GM12872 (cell line): ENCODE measurements around the gene PGLYRP4.
A peak's percentile ranks its signal among the peaks of the same experiment; 100 is the strongest.

Experiments
- CTCF ChIP-seq: IDR thresholded peaks from 3 replicates; pipeline ENCODE4 v1.5.1; 2011; ENCODE audit warnings: low read depth, mild to moderate bottlenecking, low read length, moderate library complexity; ENCODE audit not compliant: insufficient read depth

PGLYRP4 gene

DNA sequence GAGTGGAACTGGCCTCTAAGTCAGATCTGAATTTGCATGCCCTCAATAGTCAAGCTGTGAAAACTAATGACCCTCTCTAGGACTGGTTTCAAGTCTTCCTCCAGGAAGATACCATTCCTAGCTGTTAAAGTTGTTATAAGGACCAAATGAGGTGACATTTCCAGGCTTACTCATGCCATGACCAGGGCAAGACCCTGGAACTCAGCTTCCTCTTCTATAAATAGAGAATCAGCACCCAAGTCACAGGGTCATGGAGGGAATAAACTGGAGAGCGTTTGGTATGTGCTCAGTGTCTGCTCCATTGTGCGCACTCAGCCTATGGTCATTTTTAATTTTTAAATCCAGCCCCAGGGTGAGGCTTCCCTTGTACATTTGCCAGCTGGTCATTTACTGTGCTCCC, 11.5 kb upstream of the PGLYRP4 start:
- TF ChIP-seq CTCF = no peak

- TF ChIP-seq CTCF = no peak
These were observed 10.6 kb upstream of the PGLYRP4 start for GRCh38 chr1:153359241-153359640.

- TF ChIP-seq CTCF = no peak
These were observed 10.0 kb upstream of the PGLYRP4 start for GRCh38 chr1:153358691-153358975.

DNA sequence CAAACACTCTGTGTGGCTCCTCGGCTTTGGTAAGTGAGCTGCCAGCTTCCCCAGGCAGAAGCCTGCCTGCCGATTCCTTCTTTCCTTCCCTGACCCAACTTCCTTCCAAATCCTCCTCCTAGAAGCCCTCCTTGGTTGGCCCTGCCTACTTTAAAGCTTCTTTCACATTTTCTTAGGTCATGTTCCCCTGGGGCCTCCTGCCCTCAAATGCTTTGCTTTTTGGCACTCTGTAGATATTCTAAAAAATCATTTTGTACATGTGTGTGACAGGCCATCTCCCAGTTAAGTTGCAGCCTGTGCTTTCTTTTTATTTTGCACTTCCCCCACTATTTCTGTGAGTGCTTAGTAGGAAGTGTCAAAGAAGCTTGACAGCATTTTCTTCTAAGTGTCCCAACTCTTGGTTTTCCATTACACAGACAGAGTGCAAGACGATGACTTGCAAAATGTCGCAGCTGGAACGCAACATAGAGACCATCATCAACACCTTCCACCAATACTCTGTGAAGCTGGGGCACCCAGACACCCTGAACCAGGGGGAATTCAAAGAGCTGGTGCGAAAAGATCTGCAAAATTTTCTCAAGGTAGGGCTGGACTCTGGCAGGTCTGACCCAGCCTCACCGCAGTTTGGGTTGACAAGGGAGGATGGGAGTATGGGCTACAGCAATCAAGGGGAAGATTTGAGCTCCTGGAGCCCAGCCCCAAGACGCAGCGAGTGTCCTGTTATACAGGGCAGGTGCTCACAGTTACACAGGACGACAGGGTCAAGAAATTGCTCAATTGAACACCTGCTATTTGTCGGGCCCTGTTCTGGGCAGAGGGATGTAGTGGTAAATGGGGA, 9.4 kb upstream of the PGLYRP4 start, which contains the start of gene S100A9:
TSS of gene S100A9 (plus strand) at position 2 of the 838 bp plus-strand sequence. CDS start at position 432, 430 bp downstream.
- no peak for TF ChIP-seq CTCF

- no peak for TF ChIP-seq CTCF
These were observed 8.6 kb upstream of the PGLYRP4 start for GRCh38 chr1:153357076-153357852.

DNA sequence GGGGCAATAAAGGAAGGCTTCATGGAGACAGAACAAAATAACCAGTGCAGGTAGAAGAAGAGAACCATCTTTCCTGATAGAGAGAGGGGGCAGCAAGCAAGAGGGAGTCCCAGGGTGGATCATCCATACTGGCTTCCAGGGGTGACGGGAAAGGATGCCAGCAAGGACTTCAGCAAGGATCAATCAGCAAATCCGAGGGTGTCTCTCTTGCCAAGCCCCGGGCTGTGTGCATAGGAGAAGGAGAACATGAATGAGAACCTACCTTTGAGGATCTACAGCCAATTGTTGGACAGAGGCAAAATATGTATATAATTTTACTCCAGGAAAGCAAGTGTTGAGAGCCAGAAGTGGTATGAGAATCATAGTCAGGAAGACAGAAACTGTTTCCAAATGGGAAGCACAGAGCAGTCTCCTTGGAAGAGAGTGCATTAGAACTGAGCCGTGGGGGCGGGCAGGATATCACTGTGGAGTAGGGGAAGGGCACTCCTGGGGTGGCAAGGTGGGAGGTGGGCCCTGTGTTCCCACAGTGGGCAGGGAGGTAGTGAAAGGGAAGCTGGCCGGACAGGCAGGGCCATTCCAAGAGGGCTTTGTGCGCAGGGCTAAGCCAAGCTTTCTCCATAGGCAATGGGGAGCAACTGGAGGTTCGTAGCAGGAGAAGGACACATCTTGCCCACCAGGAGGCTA, 7.9 kb upstream of the PGLYRP4 start:
- no peak for TF ChIP-seq CTCF

DNA sequence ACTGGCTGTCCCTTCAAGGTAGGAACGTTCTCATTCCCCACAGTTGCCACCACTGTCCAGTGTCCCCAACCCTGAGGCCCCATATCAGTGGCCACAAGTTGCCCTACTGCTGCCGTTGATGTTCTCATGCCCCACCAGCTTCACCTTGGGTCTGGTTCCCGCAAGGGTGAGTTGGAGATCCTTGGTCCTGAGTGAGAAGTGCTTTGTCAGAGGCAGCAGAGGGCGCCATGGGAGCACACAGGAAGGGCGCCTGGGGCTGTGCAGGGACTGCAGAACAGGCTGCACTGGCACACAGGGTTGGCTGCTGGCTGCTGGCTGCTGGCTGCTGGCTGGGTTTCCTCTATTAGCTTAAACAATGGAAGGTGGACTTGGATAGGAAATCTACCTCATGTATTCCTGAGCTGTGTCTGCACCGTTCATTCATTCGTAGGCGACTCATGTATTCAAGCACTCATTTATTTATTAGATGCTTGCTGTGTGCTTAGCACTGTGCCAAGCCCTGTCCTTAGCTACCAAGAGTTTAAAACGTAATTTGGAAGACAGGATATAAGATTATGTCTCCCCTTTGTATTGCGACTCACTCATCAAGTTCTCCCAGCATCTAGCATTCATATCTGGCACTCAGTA, 6.9 kb upstream of the PGLYRP4 start:
- TF ChIP-seq CTCF = peak; percentile 75
